Kidney epithelial cell (primary cell): ENCODE data around the gene BTNL8. TPM values are rescaled to one million over a fixed set of nuclear protein-coding genes. Genes with fewer than 3 reads are reported as not detected.

ENCODE experiments used
- DNase-seq: peaks from one replicate; pipeline ENCODE4 v3.0.0-alpha.2; 2010; ENCODE audit warnings: low read depth
- H3K27me3 ChIP-seq: 2 replicates; pipeline ENCODE4 v1.6.0; 2011; ENCODE audit warnings: low read length; ENCODE audit not compliant: control insufficient read depth, insufficient read depth
- H3K36me3 ChIP-seq: 2 replicates; pipeline ENCODE4 v1.5.1; 2011; ENCODE audit warnings: low read length; ENCODE audit not compliant: control insufficient read depth, insufficient read depth
- H3K4me3 ChIP-seq: 2 replicates; pipeline ENCODE4 v1.5.1; 2011; ENCODE audit warnings: low read depth, mild to moderate bottlenecking, control low read depth, low read length
- CTCF ChIP-seq: IDR thresholded peaks from 2 replicates; pipeline ENCODE4 v1.5.1; 2011; ENCODE audit warnings: mild to moderate bottlenecking, moderate library complexity, low read length, control low read depth, inconsistent platforms; ENCODE audit not compliant: insufficient read depth, poor library complexity, severe bottlenecking
- total RNA-seq: library from RNA; depleted of rRNA; stranded (reverse); fragments of >200 nt; gene quantifications from 2 replicates; pipeline ENCODE4 v1.2.3, GENCODE V29; 2015

The BTNL8 gene
- total RNA-seq, 1 donor from 2014 or later = not detected

GRCh38 chr5:180865981-180866695, 32.8 kb upstream of the BTNL8 start:
- Histone ChIP-seq H3K27me3 (no peaks in the 10 kb centered on the region), H3K4me3 (no peak overlapping the region), H3K36me3 (no peaks in the 10 kb centered on the region)
- DNase-seq = no peak
- TF ChIP-seq CTCF = no peak

- DNase-seq = no peak
- Histone ChIP-seq H3K27me3 (no peaks in the 10 kb centered on the region), H3K36me3 (no peaks in the 10 kb centered on the region), H3K4me3 (no peak overlapping the region)
- TF ChIP-seq CTCF = no peak
These were observed 32.0 kb upstream of the BTNL8 start for GRCh38 chr5:180866985-180867384.

GRCh38 chr5:180868960-180869359, 30.0 kb upstream of the BTNL8 start:
- no peak overlapping the region for H3K4me3 ChIP-seq
- DNase-seq = peak; percentile 39
- TF ChIP-seq CTCF = peak; percentile 88
- no peaks in the 10 kb centered on the region for H3K36me3 ChIP-seq
- H3K27me3 ChIP-seq = no peaks in the 10 kb centered on the region

- DNase-seq = no peak
- Histone ChIP-seq H3K36me3 (no peaks in the 10 kb centered on the region), H3K4me3 (no peak overlapping the region), H3K27me3 (no peaks in the 10 kb centered on the region)
- TF ChIP-seq CTCF = no peak
These were observed 29.4 kb upstream of the BTNL8 start for GRCh38 chr5:180869587-180869986.

GRCh38 chr5:180870276-180871068, 28.5 kb upstream of the BTNL8 start:
- Histone ChIP-seq H3K4me3 (no peak overlapping the region), H3K36me3 (no peaks in the 10 kb centered on the region), H3K27me3 (no peaks in the 10 kb centered on the region)
- no peak for TF ChIP-seq CTCF
- DNase-seq = no peak
